ENCODE results near the gene FEM1B.
"Not testable (repeated sequence)": the region's sequence is repeated elsewhere in the genome, so short reads cannot be mapped to it uniquely, and the experiment has no call there.

Gene FEM1B

GRCh38 chr15:68277603-68278344 lies at the start of gene FEM1B:
FEM1B (plus strand) TSS chr15:68277745; CDS start chr15:68278418, 673 bp downstream.
- H3K36me3 ChIP-seq (ENCODE audit: control insufficient read depth, low read depth, low read length): peaks cover 5% of the 10 kb centered on the region
- H3K9me3 ChIP-seq (ENCODE audit: control insufficient read depth, low read depth, low read length): no peaks in the 10 kb centered on the region
- H3K4me3 ChIP-seq (ENCODE audit: low read length): peak within 1 kb of the TSS; percentile 94
- H3K4me1 ChIP-seq (ENCODE audit: control insufficient read depth, low read depth, low read length): peaks cover 37% of the 10 kb centered on the region
- peak within 1 kb of the TSS; percentile 88 for H3K27ac ChIP-seq (ENCODE audit: low read length)
- H3K27me3 ChIP-seq (ENCODE audit: control insufficient read depth, insufficient read depth, low read length): no peaks in the 10 kb centered on the region
- peak within 1 kb of the TSS; percentile 88 for H3K9ac ChIP-seq (ENCODE audit: low read length)

GRCh38 chr15:68228143-68228970 lies 49.2 kb upstream of the FEM1B start:
- Histone ChIP-seq H3K9me3 (ENCODE audit: control insufficient read depth, low read depth, low read length) (no peaks in the 10 kb centered on the region), H3K9ac (ENCODE audit: low read length) (peak overlapping the region; percentile 89), H3K4me1 (ENCODE audit: control insufficient read depth, low read depth, low read length) (peaks cover 13% of the 10 kb centered on the region), H3K27me3 (ENCODE audit: control insufficient read depth, insufficient read depth, low read length) (peaks cover 6% of the 10 kb centered on the region), H3K27ac (ENCODE audit: low read length) (no peak overlapping the region), H3K4me3 (ENCODE audit: low read length) (peak overlapping the region; percentile 81), H3K36me3 (ENCODE audit: control insufficient read depth, low read depth, low read length) (no peaks in the 10 kb centered on the region)

GRCh38 chr15:68228971-68229385 lies 48.6 kb upstream of the FEM1B start:
- H3K9me3 ChIP-seq (ENCODE audit: control insufficient read depth, low read depth, low read length): no peaks in the 10 kb centered on the region
- peak overlapping the region; percentile 47 for H3K27ac ChIP-seq (ENCODE audit: low read length)
- peaks cover 6% of the 10 kb centered on the region for H3K27me3 ChIP-seq (ENCODE audit: control insufficient read depth, insufficient read depth, low read length)
- H3K4me1 ChIP-seq (ENCODE audit: control insufficient read depth, low read depth, low read length): peaks cover 13% of the 10 kb centered on the region
- H3K4me3 ChIP-seq (ENCODE audit: low read length): peak overlapping the region; percentile 81
- no peaks in the 10 kb centered on the region for H3K36me3 ChIP-seq (ENCODE audit: control insufficient read depth, low read depth, low read length)
- peak overlapping the region; percentile 89 for H3K9ac ChIP-seq (ENCODE audit: low read length)

GRCh38 chr15:68229386-68230156 lies 48.0 kb upstream of the FEM1B start, which contains the start of gene CLN6:
CLN6 (minus strand) TSS chr15:68229728; CDS start chr15:68229584, 144 bp downstream.
- Histone ChIP-seq H3K27ac (ENCODE audit: low read length) (peak within 1 kb of the TSS; percentile 47), H3K9ac (ENCODE audit: low read length) (peak within 1 kb of the TSS; percentile 89), H3K4me1 (ENCODE audit: control insufficient read depth, low read depth, low read length) (peaks cover 13% of the 10 kb centered on the region), H3K4me3 (ENCODE audit: low read length) (peak within 1 kb of the TSS; percentile 81), H3K9me3 (ENCODE audit: control insufficient read depth, low read depth, low read length) (no peaks in the 10 kb centered on the region), H3K27me3 (ENCODE audit: control insufficient read depth, insufficient read depth, low read length) (peaks cover 6% of the 10 kb centered on the region), H3K36me3 (ENCODE audit: control insufficient read depth, low read depth, low read length) (no peaks in the 10 kb centered on the region)

- peak overlapping the region; percentile 89 for H3K9ac ChIP-seq (ENCODE audit: low read length)
- no peak overlapping the region for H3K27ac ChIP-seq (ENCODE audit: low read length)
- H3K4me1 ChIP-seq (ENCODE audit: control insufficient read depth, low read depth, low read length): peaks cover 13% of the 10 kb centered on the region
- H3K4me3 ChIP-seq (ENCODE audit: low read length): peak overlapping the region; percentile 81
- H3K36me3 ChIP-seq (ENCODE audit: control insufficient read depth, low read depth, low read length): no peaks in the 10 kb centered on the region
- no peaks in the 10 kb centered on the region for H3K9me3 ChIP-seq (ENCODE audit: control insufficient read depth, low read depth, low read length)
- peaks cover 6% of the 10 kb centered on the region for H3K27me3 ChIP-seq (ENCODE audit: control insufficient read depth, insufficient read depth, low read length)
Measured at GRCh38 chr15:68230157-68231100, 47.1 kb upstream of the FEM1B start.

GRCh38 chr15:68231102-68231818 lies 46.3 kb upstream of the FEM1B start:
- H3K4me3 ChIP-seq (ENCODE audit: low read length): no peak overlapping the region
- no peaks in the 10 kb centered on the region for H3K36me3 ChIP-seq (ENCODE audit: control insufficient read depth, low read depth, low read length)
- no peak overlapping the region for H3K9ac ChIP-seq (ENCODE audit: low read length)
- no peaks in the 10 kb centered on the region for H3K9me3 ChIP-seq (ENCODE audit: control insufficient read depth, low read depth, low read length)
- peaks cover 6% of the 10 kb centered on the region for H3K27me3 ChIP-seq (ENCODE audit: control insufficient read depth, insufficient read depth, low read length)
- no peak overlapping the region for H3K27ac ChIP-seq (ENCODE audit: low read length)
- peaks cover 13% of the 10 kb centered on the region for H3K4me1 ChIP-seq (ENCODE audit: control insufficient read depth, low read depth, low read length)

- peaks cover 13% of the 10 kb centered on the region for H3K4me1 ChIP-seq (ENCODE audit: control insufficient read depth, low read depth, low read length)
- no peak overlapping the region for H3K27ac ChIP-seq (ENCODE audit: low read length)
- H3K27me3 ChIP-seq (ENCODE audit: control insufficient read depth, insufficient read depth, low read length): peaks cover 6% of the 10 kb centered on the region
- no peaks in the 10 kb centered on the region for H3K36me3 ChIP-seq (ENCODE audit: control insufficient read depth, low read depth, low read length)
- no peaks in the 10 kb centered on the region for H3K9me3 ChIP-seq (ENCODE audit: control insufficient read depth, low read depth, low read length)
- H3K4me3 ChIP-seq (ENCODE audit: low read length): no peak overlapping the region
- H3K9ac ChIP-seq (ENCODE audit: low read length): no peak overlapping the region
Measured at GRCh38 chr15:68232449-68232848, 45.1 kb upstream of the FEM1B start.

- no peak overlapping the region for H3K27ac ChIP-seq (ENCODE audit: low read length)
- no peak overlapping the region for H3K9ac ChIP-seq (ENCODE audit: low read length)
- H3K4me3 ChIP-seq (ENCODE audit: low read length): no peak overlapping the region
- no peaks in the 10 kb centered on the region for H3K9me3 ChIP-seq (ENCODE audit: control insufficient read depth, low read depth, low read length)
- H3K36me3 ChIP-seq (ENCODE audit: control insufficient read depth, low read depth, low read length): no peaks in the 10 kb centered on the region
- peaks cover 6% of the 10 kb centered on the region for H3K27me3 ChIP-seq (ENCODE audit: control insufficient read depth, insufficient read depth, low read length)
- peaks cover 11% of the 10 kb centered on the region for H3K4me1 ChIP-seq (ENCODE audit: control insufficient read depth, low read depth, low read length)
Measured at GRCh38 chr15:68232937-68233336, 44.6 kb upstream of the FEM1B start.

- Histone ChIP-seq H3K4me3 (ENCODE audit: low read length) (no peak overlapping the region), H3K9ac (ENCODE audit: low read length) (no peak overlapping the region), H3K27ac (ENCODE audit: low read length) (no peak overlapping the region), H3K4me1 (ENCODE audit: control insufficient read depth, low read depth, low read length) (peaks cover 4% of the 10 kb centered on the region), H3K36me3 (ENCODE audit: control insufficient read depth, low read depth, low read length) (no peaks in the 10 kb centered on the region), H3K27me3 (ENCODE audit: control insufficient read depth, insufficient read depth, low read length) (peaks cover 6% of the 10 kb centered on the region), H3K9me3 (ENCODE audit: control insufficient read depth, low read depth, low read length) (no peaks in the 10 kb centered on the region)
Measured at GRCh38 chr15:68234060-68234459, 43.5 kb upstream of the FEM1B start.

GRCh38 chr15:68234520-68234919 lies 43.0 kb upstream of the FEM1B start:
- not testable (repeated sequence) for H3K4me1 ChIP-seq (ENCODE audit: control insufficient read depth, low read depth, low read length); H3K9me3 ChIP-seq (ENCODE audit: control insufficient read depth, low read depth, low read length); H3K9ac ChIP-seq (ENCODE audit: low read length); H3K36me3 ChIP-seq (ENCODE audit: control insufficient read depth, low read depth, low read length); H3K27ac ChIP-seq (ENCODE audit: low read length); H3K27me3 ChIP-seq (ENCODE audit: control insufficient read depth, insufficient read depth, low read length); H3K4me3 ChIP-seq (ENCODE audit: low read length)
